ENCODE results near the gene ZWILCH.

DNA sequence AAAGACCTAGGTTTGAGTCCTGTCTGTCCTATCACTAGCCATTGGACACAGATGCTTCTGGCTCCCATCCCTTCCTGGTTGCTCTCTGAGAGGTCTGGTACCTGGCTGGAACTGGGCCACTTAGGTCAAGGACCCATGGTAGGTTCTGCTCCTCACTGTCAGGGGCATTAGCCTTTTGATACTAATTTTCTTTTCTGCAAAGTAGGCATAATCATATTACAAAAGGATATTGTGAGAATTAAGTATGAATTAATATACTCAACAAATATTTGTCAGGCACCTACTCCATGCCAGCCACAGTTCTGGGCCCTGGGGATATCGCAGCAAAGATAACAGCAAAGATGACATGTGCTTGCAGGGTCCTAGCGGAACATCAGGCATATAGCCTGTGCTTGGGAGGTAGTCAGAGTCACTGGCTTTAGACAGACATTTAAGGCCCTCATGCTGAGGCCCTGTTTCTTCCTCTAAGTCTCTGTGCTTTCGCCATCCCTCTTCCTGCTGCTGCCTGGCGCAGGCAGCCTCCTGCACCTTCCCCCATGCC, 86.3 kb downstream of the ZWILCH start:
- TF ChIP-seq FOXP2 (optimal IDR thresholded peaks at IDR 0.05; ENCODE audit: borderline replicate concordance, extremely low read depth, extremely low read length, insufficient read depth) (no peak), TAF1 (IDR thresholded peaks at IDR 0.05; ENCODE audit: borderline replicate concordance, insufficient read depth, low read length) (no peak)
